ENCODE measurements around the gene PLCH1.

The PLCH1 gene

DNA sequence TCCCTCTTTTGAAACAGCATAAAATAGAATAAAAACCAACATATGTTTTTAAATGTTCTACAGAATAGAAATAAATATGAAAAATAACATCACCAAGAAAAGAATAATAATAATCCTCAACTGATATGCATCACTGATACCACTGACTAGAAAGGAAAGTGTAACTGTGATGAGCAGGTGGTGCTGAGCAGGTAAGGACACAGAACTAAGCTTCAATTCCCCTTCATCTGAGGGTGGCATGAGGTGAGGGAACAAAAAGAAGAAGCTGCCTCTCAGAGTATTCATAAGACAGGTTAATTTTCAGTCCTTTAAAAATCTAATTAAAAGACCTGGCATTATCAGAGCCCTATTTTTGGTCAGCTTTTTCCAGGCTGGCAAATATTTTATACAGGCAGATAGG lies 216.3 kb downstream of the PLCH1 start:
- H3K27ac ChIP-seq: no peak overlapping the region
- TF ChIP-seq, protein P1, sequence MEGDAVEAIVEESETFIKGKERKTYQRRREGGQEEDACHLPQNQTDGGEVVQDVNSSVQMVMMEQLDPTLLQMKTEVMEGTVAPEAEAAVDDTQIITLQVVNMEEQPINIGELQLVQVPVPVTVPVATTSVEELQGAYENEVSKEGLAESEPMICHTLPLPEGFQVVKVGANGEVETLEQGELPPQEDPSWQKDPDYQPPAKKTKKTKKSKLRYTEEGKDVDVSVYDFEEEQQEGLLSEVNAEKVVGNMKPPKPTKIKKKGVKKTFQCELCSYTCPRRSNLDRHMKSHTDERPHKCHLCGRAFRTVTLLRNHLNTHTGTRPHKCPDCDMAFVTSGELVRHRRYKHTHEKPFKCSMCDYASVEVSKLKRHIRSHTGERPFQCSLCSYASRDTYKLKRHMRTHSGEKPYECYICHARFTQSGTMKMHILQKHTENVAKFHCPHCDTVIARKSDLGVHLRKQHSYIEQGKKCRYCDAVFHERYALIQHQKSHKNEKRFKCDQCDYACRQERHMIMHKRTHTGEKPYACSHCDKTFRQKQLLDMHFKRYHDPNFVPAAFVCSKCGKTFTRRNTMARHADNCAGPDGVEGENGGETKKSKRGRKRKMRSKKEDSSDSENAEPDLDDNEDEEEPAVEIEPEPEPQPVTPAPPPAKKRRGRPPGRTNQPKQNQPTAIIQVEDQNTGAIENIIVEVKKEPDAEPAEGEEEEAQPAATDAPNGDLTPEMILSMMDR (conservative IDR thresholded peaks at IDR 0.05): no peak

DNA sequence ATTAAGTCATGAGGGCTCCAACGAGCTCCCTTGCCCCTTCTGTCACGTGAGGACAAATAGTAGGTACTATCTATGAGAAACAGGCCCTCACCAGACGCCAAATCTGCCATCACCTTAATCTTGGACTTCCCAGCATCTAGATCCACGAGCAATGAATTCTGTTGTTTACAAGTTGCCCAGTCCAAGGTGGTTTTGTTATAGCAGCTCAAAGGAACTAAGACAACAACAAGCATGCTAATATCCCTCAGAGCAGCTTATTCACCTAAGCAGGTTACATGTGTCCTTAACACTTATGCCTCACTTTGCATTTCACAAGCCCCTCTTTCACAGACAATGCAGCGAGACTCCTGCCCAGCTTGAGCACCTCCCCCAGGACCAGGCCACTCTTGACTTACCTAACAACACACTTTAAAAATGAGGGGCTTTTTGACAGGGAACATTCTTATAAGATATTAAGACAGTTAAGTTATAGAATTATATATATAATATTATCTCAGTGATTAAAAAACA lies 219.5 kb downstream of the PLCH1 start:
- TF ChIP-seq, protein P1 (conservative IDR thresholded peaks at IDR 0.05): no peak
- no peak overlapping the region for H3K27ac ChIP-seq

DNA sequence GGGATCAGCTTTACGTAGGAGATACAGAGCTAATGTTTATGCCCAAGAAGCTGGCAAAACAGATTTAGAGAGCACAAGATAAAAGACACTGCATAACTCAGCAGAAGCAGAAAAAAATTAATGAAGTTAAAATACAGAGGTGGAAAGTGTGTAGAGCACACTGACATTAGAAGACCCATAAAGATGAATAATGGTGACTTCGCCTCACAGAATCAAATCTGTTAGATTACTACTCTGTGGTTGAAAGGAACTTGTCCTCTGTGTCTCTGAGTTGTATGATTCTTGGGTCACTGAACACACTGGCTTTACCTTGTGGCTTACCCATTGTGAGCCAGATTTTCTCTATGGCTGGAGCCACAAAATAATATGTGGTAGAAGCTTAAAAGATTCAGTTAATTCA lies 224.4 kb downstream of the PLCH1 start:
- TF ChIP-seq, protein P1 (conservative IDR thresholded peaks at IDR 0.05): no peak
- no peak overlapping the region for H3K27ac ChIP-seq

DNA sequence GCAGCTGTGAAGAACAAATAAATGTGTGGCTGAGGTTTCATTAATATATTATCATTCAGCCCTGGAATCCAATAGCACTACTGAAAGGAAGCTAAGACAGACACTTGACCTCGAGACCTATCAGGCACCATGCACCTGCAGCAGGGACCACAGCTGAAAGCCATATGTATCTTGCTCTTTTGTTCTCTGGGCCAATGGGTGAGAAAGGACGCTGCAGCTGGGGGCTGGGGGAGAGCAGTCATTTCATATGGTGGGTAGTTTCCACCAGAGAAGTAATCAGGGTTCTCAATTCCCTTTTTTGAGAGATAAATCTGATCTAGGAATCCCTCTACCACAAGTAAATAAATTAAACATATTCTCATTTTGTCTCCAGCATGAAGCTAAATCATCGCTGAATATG lies 225.8 kb downstream of the PLCH1 start:
- TF ChIP-seq, protein P1 (conservative IDR thresholded peaks at IDR 0.05): no peak
- no peak overlapping the region for H3K27ac ChIP-seq

DNA sequence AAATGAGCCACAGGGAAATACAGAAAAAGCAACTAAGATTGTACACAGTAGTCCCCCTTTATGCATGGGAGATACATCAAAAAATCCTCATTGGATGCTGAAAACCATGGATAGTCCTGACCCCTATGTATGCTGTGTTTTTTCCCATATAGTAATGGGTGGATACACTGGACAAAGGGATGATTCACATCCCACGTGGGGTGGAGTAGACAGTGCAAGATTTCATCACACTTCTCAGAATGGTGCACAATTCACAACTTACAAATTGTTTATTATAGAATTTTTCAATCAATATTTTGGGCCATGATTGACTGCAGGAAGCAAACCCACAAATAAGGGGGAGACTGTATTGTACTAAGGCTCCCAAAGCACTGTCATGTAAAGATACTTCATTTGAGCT lies 227.0 kb downstream of the PLCH1 start:
- H3K27ac ChIP-seq: no peak overlapping the region
- TF ChIP-seq, protein P1 (conservative IDR thresholded peaks at IDR 0.05): no peak

DNA sequence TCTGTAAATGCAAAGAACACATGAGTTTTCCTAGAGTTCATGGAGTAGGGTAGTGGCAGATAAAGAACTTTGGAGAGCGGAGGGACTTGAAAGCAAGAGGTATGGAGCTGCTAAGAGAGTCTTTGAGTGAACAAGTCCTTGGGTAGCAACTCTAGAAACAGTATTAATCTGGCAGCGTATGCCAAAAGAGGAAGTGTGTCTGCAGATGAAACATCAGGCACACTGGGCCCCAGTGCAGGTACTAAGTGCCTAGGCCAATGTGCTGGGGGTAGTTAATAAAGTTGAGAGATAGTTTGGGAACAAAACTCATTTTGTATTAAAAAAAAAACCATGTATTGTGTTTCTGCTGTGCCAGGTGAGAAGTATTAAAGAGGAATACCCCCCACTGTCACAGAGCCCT lies 228.4 kb downstream of the PLCH1 start:
- TF ChIP-seq, protein P1 (conservative IDR thresholded peaks at IDR 0.05): no peak

DNA sequence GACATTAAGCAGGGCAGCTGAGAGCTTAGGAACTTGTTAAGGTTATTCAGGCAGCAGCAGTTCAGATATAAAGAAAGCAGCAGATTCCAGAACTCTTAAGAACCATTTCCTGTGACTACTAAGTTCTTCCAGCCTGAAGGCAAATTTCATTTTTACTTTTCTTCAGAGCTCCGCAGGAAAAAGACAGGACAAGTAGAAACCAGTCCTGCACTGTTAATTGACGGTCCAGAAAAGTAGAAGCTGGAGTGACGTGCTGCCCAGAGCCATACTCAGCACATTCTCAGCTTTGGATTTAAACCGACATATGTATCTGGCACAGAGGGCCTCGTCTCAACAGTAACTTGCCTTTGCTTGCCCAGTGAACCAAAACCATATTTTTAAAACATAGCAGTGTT lies 232.0 kb downstream of the PLCH1 start:
- TF ChIP-seq, protein P1 (conservative IDR thresholded peaks at IDR 0.05): no peak
- H3K27ac ChIP-seq: no peak overlapping the region

More for the DNA sequence above, 228.4 kb downstream of the PLCH1 start:
- H3K27ac ChIP-seq: no peak overlapping the region

Data from VCaP (cell line).